ENCODE measurements around the gene RNF167.

DNA sequence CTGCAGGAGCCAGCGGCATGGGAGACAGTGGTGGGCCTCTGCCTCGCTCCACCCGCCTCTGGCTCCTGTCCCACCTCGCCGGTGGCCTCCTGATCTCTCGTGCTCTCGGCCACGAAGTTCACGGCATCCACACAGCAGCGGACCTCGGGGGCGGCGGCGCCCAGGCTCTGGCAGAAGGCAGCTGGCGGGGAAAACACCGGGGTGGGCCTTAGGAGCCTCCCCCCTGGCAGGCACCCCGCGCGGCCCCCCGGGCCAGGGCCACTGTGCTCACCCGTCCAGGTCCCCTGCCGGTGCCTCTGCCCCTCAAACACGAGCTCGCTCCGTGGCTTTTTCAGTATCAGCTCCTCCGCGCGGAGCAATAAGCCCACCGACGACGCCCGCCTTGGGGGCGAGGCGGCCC lies 41.1 kb upstream of the RNF167 start:
- TF ChIP-seq ZNF555 (tag by site-specific recombination; conservative IDR thresholded peaks at IDR 0.05) (no peak), ZBTB11 (tag by site-specific recombination; conservative IDR thresholded peaks at IDR 0.05; ENCODE audit: low read depth) (no peak), ELK4 (IDR thresholded peaks at IDR 0.05; ENCODE audit: borderline replicate concordance, low read depth, low read length) (no peak)
- TF ChIP-seq, protein P1, sequence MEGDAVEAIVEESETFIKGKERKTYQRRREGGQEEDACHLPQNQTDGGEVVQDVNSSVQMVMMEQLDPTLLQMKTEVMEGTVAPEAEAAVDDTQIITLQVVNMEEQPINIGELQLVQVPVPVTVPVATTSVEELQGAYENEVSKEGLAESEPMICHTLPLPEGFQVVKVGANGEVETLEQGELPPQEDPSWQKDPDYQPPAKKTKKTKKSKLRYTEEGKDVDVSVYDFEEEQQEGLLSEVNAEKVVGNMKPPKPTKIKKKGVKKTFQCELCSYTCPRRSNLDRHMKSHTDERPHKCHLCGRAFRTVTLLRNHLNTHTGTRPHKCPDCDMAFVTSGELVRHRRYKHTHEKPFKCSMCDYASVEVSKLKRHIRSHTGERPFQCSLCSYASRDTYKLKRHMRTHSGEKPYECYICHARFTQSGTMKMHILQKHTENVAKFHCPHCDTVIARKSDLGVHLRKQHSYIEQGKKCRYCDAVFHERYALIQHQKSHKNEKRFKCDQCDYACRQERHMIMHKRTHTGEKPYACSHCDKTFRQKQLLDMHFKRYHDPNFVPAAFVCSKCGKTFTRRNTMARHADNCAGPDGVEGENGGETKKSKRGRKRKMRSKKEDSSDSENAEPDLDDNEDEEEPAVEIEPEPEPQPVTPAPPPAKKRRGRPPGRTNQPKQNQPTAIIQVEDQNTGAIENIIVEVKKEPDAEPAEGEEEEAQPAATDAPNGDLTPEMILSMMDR (tag by site-specific recombination; IDR thresholded peaks at IDR 0.05) = no peak

Measured in HEK293 (cell line).